ENCODE measurements around the gene PPP1R12B.
"Not testable (repeated sequence)": the region's sequence is repeated elsewhere in the genome, so short reads cannot be mapped to it uniquely, and the experiment has no call there.

Gene PPP1R12B

GRCh38 chr1:202625416-202626360 is 277.2 kb downstream of the PPP1R12B start:
- DNase-seq (ENCODE audit: low read depth in 2 of 2, low spot score in 1 of 2) = peak in 1 of 2 donors; percentile 19

GRCh38 chr1:202627036-202627435 is 278.5 kb downstream of the PPP1R12B start:
- not testable (repeated sequence) for DNase-seq (ENCODE audit: low read depth in 2 of 2, low spot score in 1 of 2)

- no peak for DNase-seq (ENCODE audit: low read depth in 2 of 2, low spot score in 1 of 2)
These were observed 279.5 kb downstream of the PPP1R12B start for GRCh38 chr1:202627841-202628565.

GRCh38 chr1:202628646-202629215 is 280.2 kb downstream of the PPP1R12B start:
- no peak for DNase-seq (ENCODE audit: low read depth in 2 of 2, low spot score in 1 of 2)

GRCh38 chr1:202629257-202629811 is 280.8 kb downstream of the PPP1R12B start:
- DNase-seq (ENCODE audit: low read depth in 2 of 2, low spot score in 1 of 2) = peak in 1 of 2 donors; percentile 5

- DNase-seq (ENCODE audit: low read depth in 2 of 2, low spot score in 1 of 2) = not testable (repeated sequence)
These were observed 281.6 kb downstream of the PPP1R12B start for GRCh38 chr1:202630096-202630495.

GRCh38 chr1:202630541-202630940 is 282.0 kb downstream of the PPP1R12B start:
- DNase-seq (ENCODE audit: low read depth in 2 of 2, low spot score in 1 of 2) = no peak

GRCh38 chr1:202631076-202631923 is 282.8 kb downstream of the PPP1R12B start:
- DNase-seq (ENCODE audit: low read depth in 2 of 2, low spot score in 1 of 2) = no peak

- DNase-seq (ENCODE audit: low read depth in 2 of 2, low spot score in 1 of 2) = no peak
These were observed 283.7 kb downstream of the PPP1R12B start for GRCh38 chr1:202632241-202632640.

GRCh38 chr1:202636171-202636570 is 287.7 kb downstream of the PPP1R12B start:
- DNase-seq (ENCODE audit: low read depth in 2 of 2, low spot score in 1 of 2) = not testable (repeated sequence)

- not testable (repeated sequence) for DNase-seq (ENCODE audit: low read depth in 2 of 2, low spot score in 1 of 2)
These were observed 289.0 kb downstream of the PPP1R12B start for GRCh38 chr1:202637321-202638018.

GRCh38 chr1:202638019-202638700 is 289.7 kb downstream of the PPP1R12B start:
- no peak for DNase-seq (ENCODE audit: low read depth in 2 of 2, low spot score in 1 of 2)

GRCh38 chr1:202638701-202639305 is 290.3 kb downstream of the PPP1R12B start:
- DNase-seq (ENCODE audit: low read depth in 2 of 2, low spot score in 1 of 2) = not testable (repeated sequence)

GRCh38 chr1:202639500-202639899 is 291.0 kb downstream of the PPP1R12B start:
- no peak for DNase-seq (ENCODE audit: low read depth in 2 of 2, low spot score in 1 of 2)

GRCh38 chr1:202642212-202642611 is 293.7 kb downstream of the PPP1R12B start:
- no peak for DNase-seq (ENCODE audit: low read depth in 2 of 2, low spot score in 1 of 2)

Data from stimulated activated CD8-positive, alpha-beta memory T cell treated with anti-CD3 and anti-CD28 coated beads, Interleukin-4, amount 100 ng/mL, for 1 hour (primary cell).